ENCODE measurements around the gene OOSP1.

The OOSP1 gene

GRCh38 chr11:59953463-59954218 is 15.4 kb downstream of the OOSP1 start:
- H3K4me3 ChIP-seq (ENCODE audit: low read depth, low read length): no peak overlapping the region
- in situ Hi-C loops (cut with HindIII; ENCODE audit: low pct_ligation_motif_present, low sequenced_read_pairs): no loop called here
- no peak overlapping the region for H3K27ac ChIP-seq
- no peaks in the 10 kb centered on the region for H3K36me3 ChIP-seq (replicated peaks)
- no peaks in the 10 kb centered on the region for H3K27me3 ChIP-seq (replicated peaks)
- no peak for TF ChIP-seq CTCF (IDR thresholded peaks at IDR 0.05; ENCODE audit: low read depth, low read length, missing control alignments)
- no peak for DNase-seq

- Histone ChIP-seq H3K27ac (no peak overlapping the region), H3K36me3 (replicated peaks) (no peaks in the 10 kb centered on the region), H3K27me3 (replicated peaks) (no peaks in the 10 kb centered on the region), H3K4me3 (ENCODE audit: low read depth, low read length) (no peak overlapping the region)
- in situ Hi-C loops (cut with HindIII; ENCODE audit: low pct_ligation_motif_present, low sequenced_read_pairs): no loop called here
- no peak for DNase-seq
- TF ChIP-seq CTCF (IDR thresholded peaks at IDR 0.05; ENCODE audit: low read depth, low read length, missing control alignments): no peak
Observed at GRCh38 chr11:59954219-59954847, 16.1 kb downstream of the OOSP1 start.

- in situ Hi-C loops (cut with HindIII; ENCODE audit: low pct_ligation_motif_present, low sequenced_read_pairs): no loop called here
- no peaks in the 10 kb centered on the region for H3K36me3 ChIP-seq (replicated peaks)
- DNase-seq: peak; percentile 11
- TF ChIP-seq CTCF (IDR thresholded peaks at IDR 0.05; ENCODE audit: low read depth, low read length, missing control alignments): no peak
- H3K4me3 ChIP-seq (ENCODE audit: low read depth, low read length): no peak overlapping the region
- no peaks in the 10 kb centered on the region for H3K27me3 ChIP-seq (replicated peaks)
- H3K27ac ChIP-seq: no peak overlapping the region
Observed at GRCh38 chr11:59957094-59957493, 18.9 kb downstream of the OOSP1 start.

- no peaks in the 10 kb centered on the region for H3K27me3 ChIP-seq (replicated peaks)
- H3K4me3 ChIP-seq (ENCODE audit: low read depth, low read length): no peak overlapping the region
- no peaks in the 10 kb centered on the region for H3K36me3 ChIP-seq (replicated peaks)
- in situ Hi-C loops (cut with HindIII; ENCODE audit: low pct_ligation_motif_present, low sequenced_read_pairs): no loop called here
- no peak for TF ChIP-seq CTCF (IDR thresholded peaks at IDR 0.05; ENCODE audit: low read depth, low read length, missing control alignments)
- DNase-seq: no peak
- H3K27ac ChIP-seq: no peak overlapping the region
Observed at GRCh38 chr11:59960502-59961381, 22.5 kb downstream of the OOSP1 start.

- Histone ChIP-seq H3K36me3 (replicated peaks) (no peaks in the 10 kb centered on the region), H3K27ac (no peak overlapping the region), H3K4me3 (ENCODE audit: low read depth, low read length) (no peak overlapping the region), H3K27me3 (replicated peaks) (no peaks in the 10 kb centered on the region)
- no peak for TF ChIP-seq CTCF (IDR thresholded peaks at IDR 0.05; ENCODE audit: low read depth, low read length, missing control alignments)
- in situ Hi-C loops (cut with HindIII; ENCODE audit: low pct_ligation_motif_present, low sequenced_read_pairs): no loop called here
- DNase-seq: no peak
Observed at GRCh38 chr11:59962107-59962482, 23.9 kb downstream of the OOSP1 start.
